GM12891 (cell line): ENCODE measurements around the gene FGGY.

Experiments
- POLR2A ChIP-seq: IDR thresholded peaks from 2 replicates; pipeline ENCODE4 v1.6.1; 2011; ENCODE audit warnings: low read depth, low read length, control low read depth
- POLR2AphosphoS5 ChIP-seq: IDR thresholded peaks from 2 replicates; pipeline ENCODE4 v1.6.1; 2011; ENCODE audit warnings: low read depth, low read length, control low read depth
- POU2F2 ChIP-seq: IDR thresholded peaks from 2 replicates; pipeline ENCODE4 v1.6.1; 2011; ENCODE audit warnings: low read depth, mild to moderate bottlenecking, control low read depth, low read length, moderate library complexity
- SPI1 ChIP-seq: IDR thresholded peaks from 2 replicates; pipeline ENCODE4 v1.6.1; 2011; ENCODE audit warnings: low read depth, low read length, control low read depth
- TAF1 ChIP-seq: IDR thresholded peaks from 2 replicates; pipeline ENCODE4 v1.6.1; 2011; ENCODE audit warnings: low read depth, low read length, control low read depth

DNA sequence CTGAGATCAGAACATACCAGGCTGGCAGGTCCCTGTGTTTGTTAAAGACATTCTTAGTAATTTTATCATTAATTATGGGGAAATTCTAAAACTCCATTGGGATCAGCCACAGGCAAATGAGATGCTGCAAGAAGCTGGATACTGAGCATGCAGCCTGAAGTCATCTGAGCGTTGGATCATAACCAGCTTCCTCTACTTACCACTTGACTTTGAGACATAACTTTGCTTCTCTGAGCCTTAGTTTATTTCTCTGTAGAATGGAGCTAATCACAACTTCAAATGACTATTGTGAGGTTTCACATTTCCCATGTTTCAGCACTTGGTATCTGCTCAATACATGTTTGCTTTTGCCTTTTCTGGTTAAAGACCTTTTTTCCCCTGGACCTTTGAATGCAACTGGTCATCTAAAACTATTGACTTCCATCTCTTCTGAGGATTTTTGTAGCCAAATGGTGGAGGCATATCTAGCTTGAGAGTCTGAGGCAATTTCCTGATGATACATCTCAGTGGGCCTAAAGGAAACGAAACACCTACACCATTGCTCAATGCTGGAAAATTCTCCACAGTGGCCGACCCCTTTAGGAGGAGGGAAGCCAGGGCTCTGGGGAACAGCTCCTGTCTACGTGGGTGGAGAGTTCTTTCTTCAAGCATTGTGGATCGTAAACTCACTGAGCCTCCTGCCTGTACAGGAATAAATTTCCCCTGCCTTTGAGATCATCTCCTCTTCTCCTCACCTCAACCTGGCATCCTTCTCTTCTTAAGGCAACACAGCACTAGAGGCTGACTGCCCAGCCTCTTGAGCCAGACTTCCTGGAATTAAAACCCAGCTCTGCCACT lies 408.8 kb downstream of the FGGY start:
- no peak for TF ChIP-seq POLR2A
- no peak for TF ChIP-seq SPI1
- no peak for TF ChIP-seq POLR2AphosphoS5
- TF ChIP-seq POU2F2 = no peak
- no peak for TF ChIP-seq TAF1
